Lower leg skin (tissue), 4 donors: Measurements from ENCODE around the gene IDH2. TPM values are rescaled to one million over a fixed set of nuclear protein-coding genes. Genes with fewer than 3 reads are reported as not detected.

Source experiments
- DNase-seq, 2 donors: peaks; one replicate each; pipeline ENCODE4 v3.0.0-alpha.2; 2019; ENCODE audit warnings: low spot score in 2 of 2
- H3K4me3 ChIP-seq: fragments of 200-600 bp; sonication (generic); 2 replicates; pipeline ENCODE4 v1.5.1; 2017; ENCODE audit warnings: mild to moderate bottlenecking, low read depth; ENCODE audit not compliant: poor library complexity, severe bottlenecking
- POLR2A ChIP-seq, 2 donors: fragments of 450-650 bp; IDR thresholded peaks; one replicate each; pipeline ENCODE4 v1.6.1; 2016 to 2017; ENCODE audit warnings: antibody characterized with exemption in 2 of 2, mild to moderate bottlenecking in 1 of 2, moderate library complexity in 1 of 2
- WGBS, 2 donors: methylation state at CpG; one replicate each; pipeline ENCODE4 v1.1.5; 2018; 5-methylcytosine and 5-hydroxymethylcytosine counted together
- intact Hi-C: fragments of 100-400 bp; cut with DNase I; formaldehyde crosslinking; loops from one replicate; pipeline ENCODE4 v1.15.0; 2023; ENCODE audit warnings: low total_unique reads
- total RNA-seq, 4 donors: library from RNA; depleted of rRNA; stranded (reverse); fragments of >200 nt; gene quantifications; one replicate each; pipeline ENCODE4 v1.1.0, GENCODE V29; 2016
- TF ChIP-seq, protein P1 (sequence below), 3 donors: fragments of 450-650 bp; IDR thresholded peaks; one replicate each; pipeline ENCODE4 v1.5.1; 2016; ENCODE audit warnings: antibody characterized with exemption in 3 of 3, mild to moderate bottlenecking in 3 of 3, moderate library complexity in 2 of 3

IDH2 gene
- total RNA-seq, 4 donors from 2014 or later: 49.2 to 136 (median 86.3) TPM

GRCh38 chr15:90099868-90100831 is 2.1 kb downstream of the IDH2 start:
- no peak overlapping the region for H3K4me3 ChIP-seq
- WGBS, 2 donors: 29 to 36% methylated on average over 11 of the region's 11 CpGs
- intact Hi-C loops: no loop called here

DNA sequence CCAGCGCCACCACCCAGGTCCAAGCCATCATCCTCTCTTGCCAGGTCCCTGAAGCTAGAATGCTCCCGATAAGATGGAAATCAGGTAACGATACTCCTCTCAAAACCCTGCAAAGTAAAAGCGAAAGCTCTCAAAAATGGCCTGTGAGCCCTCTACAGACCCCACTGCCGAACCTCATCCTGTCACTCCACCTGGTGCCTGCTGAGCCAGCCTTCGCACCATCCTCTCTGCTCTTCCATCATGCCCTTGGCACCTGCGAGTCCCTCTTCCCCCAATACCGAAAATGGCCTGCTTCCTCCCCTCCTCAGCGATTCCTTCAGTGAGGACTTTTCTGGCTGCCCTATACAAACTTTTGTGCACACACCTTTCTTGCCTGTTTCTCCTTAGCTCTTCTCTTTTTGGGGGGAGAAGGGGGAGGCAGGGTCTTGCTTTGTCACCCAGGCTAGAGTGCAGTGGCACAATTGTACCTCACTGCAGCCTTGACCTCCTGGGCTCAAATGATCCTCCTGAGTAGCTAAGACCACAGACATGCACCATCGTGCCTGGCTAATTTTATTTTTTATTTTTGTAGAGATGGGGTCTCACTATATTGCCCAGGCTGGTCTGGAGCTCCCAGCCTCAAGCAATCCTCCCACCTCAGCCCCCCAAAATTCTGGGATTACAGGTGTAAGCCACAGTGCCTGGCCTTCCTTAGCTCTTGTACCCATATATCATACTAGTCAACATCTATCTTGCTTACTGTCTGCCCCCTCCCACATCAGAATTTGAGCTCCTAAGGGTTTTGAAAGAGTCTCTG is 3.0 kb downstream of the IDH2 start:
- WGBS, 2 donors: 91% methylated on average over 10 of the region's 10 CpGs
- intact Hi-C loops: no loop called here
- TF ChIP-seq POLR2A (IDR thresholded peaks at IDR 0.05): no peak
- TF ChIP-seq, protein P1, sequence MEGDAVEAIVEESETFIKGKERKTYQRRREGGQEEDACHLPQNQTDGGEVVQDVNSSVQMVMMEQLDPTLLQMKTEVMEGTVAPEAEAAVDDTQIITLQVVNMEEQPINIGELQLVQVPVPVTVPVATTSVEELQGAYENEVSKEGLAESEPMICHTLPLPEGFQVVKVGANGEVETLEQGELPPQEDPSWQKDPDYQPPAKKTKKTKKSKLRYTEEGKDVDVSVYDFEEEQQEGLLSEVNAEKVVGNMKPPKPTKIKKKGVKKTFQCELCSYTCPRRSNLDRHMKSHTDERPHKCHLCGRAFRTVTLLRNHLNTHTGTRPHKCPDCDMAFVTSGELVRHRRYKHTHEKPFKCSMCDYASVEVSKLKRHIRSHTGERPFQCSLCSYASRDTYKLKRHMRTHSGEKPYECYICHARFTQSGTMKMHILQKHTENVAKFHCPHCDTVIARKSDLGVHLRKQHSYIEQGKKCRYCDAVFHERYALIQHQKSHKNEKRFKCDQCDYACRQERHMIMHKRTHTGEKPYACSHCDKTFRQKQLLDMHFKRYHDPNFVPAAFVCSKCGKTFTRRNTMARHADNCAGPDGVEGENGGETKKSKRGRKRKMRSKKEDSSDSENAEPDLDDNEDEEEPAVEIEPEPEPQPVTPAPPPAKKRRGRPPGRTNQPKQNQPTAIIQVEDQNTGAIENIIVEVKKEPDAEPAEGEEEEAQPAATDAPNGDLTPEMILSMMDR (IDR thresholded peaks at IDR 0.05): no peak
- DNase-seq: no peak
- no peak overlapping the region for H3K4me3 ChIP-seq

More at GRCh38 chr15:90099868-90100831, 2.1 kb downstream of the IDH2 start:
- peak in 1 of 2 donors; percentile 87 for DNase-seq
- TF ChIP-seq POLR2A (IDR thresholded peaks at IDR 0.05): no peak
- TF ChIP-seq, protein P1 (IDR thresholded peaks at IDR 0.05): no peak

- intact Hi-C loops: no loop called here
- no peak for DNase-seq
- no peak for TF ChIP-seq POLR2A (IDR thresholded peaks at IDR 0.05)
- TF ChIP-seq, protein P1 (IDR thresholded peaks at IDR 0.05): no peak
- 50 to 62% methylated on average over 4 of the region's 4 CpGs for WGBS, 2 donors
- H3K4me3 ChIP-seq: no peak overlapping the region
These were observed 4.8 kb downstream of the IDH2 start for GRCh38 chr15:90097475-90097874.

- intact Hi-C loops: no loop called here
- no peak for DNase-seq
- WGBS, 2 donors: 46 to 52% methylated on average over 3 of the region's 3 CpGs
- no peak overlapping the region for H3K4me3 ChIP-seq
- TF ChIP-seq POLR2A (IDR thresholded peaks at IDR 0.05): no peak
- TF ChIP-seq, protein P1 (IDR thresholded peaks at IDR 0.05): no peak
These were observed 6.7 kb downstream of the IDH2 start for GRCh38 chr15:90095521-90095959.

- DNase-seq: no peak
- WGBS, 2 donors: 83 to 88% methylated on average over 16 to 17 of the region's 17 CpGs
These were observed 10.9 kb downstream of the IDH2 start for GRCh38 chr15:90091156-90091931.

More at GRCh38 chr15:90091156-90091931, 10.9 kb downstream of the IDH2 start:
- H3K4me3 ChIP-seq: no peak overlapping the region
- intact Hi-C loops: no loop called here
- no peak for TF ChIP-seq POLR2A (IDR thresholded peaks at IDR 0.05)
- TF ChIP-seq, protein P1 (IDR thresholded peaks at IDR 0.05): no peak
